Stimulated activated naive CD8-positive, alpha-beta T cell treated with anti-CD3 and anti-CD28 coated beads, Interleukin-15, amount 100 ng/mL, for 72 hours (primary cell): ENCODE results near the gene UCP3.
"Not testable (repeated sequence)": the region's sequence is repeated elsewhere in the genome, so short reads cannot be mapped to it uniquely, and the experiment has no call there.

ENCODE experiments used
- ATAC-seq: fragments of 150-1000 bp; cut with Tn5 transposase; 2 replicates; pipeline ENCODE4 v1.10.0; 2021; ENCODE audit warnings: mild to moderate bottlenecking, moderate library complexity
- DNase-seq, 2 donors: peaks; one replicate each; pipeline ENCODE4 v3.0.0; 2021 to 2022
- H3K27ac Mint-ChIP-seq, 2 donors: one replicate each; pipeline ENCODE4 v1.8.0; 2022; ENCODE audit warnings: mild to moderate bottlenecking in 2 of 2, mixed read lengths in 2 of 2, moderate library complexity in 2 of 2
- H3K27me3 Mint-ChIP-seq: one replicate; pipeline ENCODE4 v1.8.0; 2022; ENCODE audit warnings: mixed read lengths
- H3K4me1 Mint-ChIP-seq: one replicate; pipeline ENCODE4 v1.8.0; 2022; ENCODE audit warnings: mild to moderate bottlenecking, mixed read lengths
- H3K4me3 Mint-ChIP-seq, 2 donors: one replicate each; pipeline ENCODE4 v1.8.0; 2022; ENCODE audit warnings: mild to moderate bottlenecking in 2 of 2, mixed read lengths in 2 of 2, moderate library complexity in 1 of 2
- H3K9me3 Mint-ChIP-seq, 2 donors: one replicate each; pipeline ENCODE4 v1.8.0; 2022; ENCODE audit warnings: mixed read lengths in 2 of 2

UCP3 gene

DNA sequence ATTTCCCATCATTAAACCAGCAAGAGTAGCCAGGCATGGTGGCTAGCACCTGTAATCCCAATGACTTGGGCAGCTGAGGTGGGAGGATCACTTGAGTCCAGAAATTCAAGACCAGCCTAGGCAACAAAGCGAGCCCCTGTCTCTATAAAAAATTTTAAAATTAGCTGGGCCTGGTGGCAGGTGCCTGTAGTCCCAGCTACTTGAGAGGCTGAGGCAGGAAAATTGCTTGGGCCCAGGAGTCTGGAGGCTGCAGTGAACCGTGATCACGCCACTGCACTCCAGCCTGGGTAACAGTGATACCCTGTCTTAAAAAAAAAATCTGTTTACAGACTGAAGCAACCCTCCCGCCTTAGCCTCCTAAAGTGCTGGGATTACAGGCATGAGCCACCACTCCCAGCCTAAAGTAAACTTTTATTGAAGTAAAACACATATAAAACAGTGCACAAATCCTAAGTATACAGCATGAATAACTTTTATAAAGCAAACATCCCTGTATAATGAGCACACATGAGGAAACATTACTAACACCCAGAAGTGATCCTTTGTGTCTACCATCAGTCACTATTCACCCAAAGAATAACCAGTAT, 12.6 kb downstream of the UCP3 start:
- Mint-ChIP-seq H3K27ac (peak overlapping the region; percentile 97 to 100), H3K27me3 (no peaks in the 10 kb centered on the region), H3K4me3 (peak overlapping the region; percentile 73 to 90), H3K9me3 (no peaks in the 10 kb centered on the region), H3K4me1 (peaks cover 93% of the 10 kb centered on the region)
- ATAC-seq (peak; percentile 11), DNase-seq (no peak)

DNA sequence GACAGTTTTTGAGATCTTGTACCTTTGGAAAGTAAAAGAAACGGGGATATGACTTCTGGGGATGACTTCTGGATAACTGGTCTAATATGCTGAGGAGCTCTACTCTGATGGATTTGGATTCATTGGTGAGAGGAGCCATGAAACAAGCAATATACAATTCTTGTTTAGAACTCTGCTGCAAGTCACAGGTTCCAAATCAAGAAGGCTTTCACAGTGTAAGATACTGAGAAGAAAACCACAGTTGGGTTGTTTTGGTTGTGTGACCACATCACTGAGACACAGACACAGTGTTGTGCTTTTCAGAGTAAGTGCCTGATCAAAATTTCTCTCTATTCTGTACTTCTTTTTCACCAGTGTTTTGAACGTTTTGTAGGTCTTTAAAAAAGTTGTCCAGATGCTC, 13.2 kb downstream of the UCP3 start:
- no peaks in the 10 kb centered on the region for H3K9me3 Mint-ChIP-seq
- H3K4me3 Mint-ChIP-seq = peak overlapping the region; percentile 73 to 90
- peaks cover 93% of the 10 kb centered on the region for H3K4me1 Mint-ChIP-seq
- H3K27me3 Mint-ChIP-seq = no peaks in the 10 kb centered on the region
- peak; percentile 88 for ATAC-seq
- peak overlapping the region; percentile 97 to 100 for H3K27ac Mint-ChIP-seq
- DNase-seq = peak in 1 of 2 donors; percentile 47

DNA sequence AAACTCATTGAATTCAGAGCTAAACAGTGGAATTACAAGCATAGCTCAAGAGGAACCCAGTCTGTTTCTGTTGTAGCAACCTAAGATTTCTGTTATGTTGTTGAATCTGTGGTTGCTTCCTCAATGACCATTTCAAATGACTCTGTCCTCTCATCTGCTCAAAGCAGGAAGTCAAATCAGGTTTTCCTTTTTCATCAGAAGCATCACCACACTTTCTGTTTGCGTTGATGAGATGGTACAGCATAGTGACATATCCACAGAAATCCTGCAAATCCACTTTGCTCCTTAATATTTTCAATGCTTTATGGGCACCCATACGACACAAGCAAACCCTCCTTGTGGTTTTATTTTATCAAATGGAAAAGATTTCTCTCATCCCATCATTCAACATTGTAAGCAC, 13.6 kb downstream of the UCP3 start:
- Mint-ChIP-seq H3K9me3 (no peaks in the 10 kb centered on the region), H3K4me1 (peaks cover 90% of the 10 kb centered on the region), H3K27ac (peak overlapping the region; percentile 97 to 100), H3K4me3 (peak overlapping the region; percentile 73 to 90), H3K27me3 (no peaks in the 10 kb centered on the region)
- ATAC-seq (peak; percentile 89), DNase-seq (no peak)

DNA sequence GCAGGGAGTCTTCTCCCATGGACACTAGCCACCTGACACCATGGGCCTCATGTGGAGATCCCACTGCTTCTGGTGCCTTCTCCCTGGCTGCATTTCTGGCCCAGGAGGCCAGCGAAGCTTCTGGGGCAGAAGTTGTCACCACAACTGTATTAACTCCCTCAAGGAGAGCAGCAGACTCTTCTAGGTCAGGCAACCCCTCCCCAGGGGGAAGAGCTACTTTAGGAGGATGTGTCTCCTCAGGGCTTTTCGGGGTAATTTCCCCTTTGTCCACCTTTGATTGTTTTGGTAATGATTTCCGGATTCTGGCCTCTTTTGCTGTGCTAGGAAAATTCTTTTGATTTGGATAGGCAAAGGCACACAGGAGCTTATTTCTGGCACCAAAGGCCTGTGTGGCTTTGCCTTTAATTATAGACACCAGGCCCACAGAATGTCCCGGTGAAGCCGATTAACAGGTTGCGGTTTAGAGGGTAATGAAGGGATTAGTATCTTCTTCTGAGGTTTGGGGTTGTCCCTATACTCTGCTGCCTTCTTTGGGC, 17.3 kb downstream of the UCP3 start:
- DNase-seq (no peak), ATAC-seq (no peak)
- Mint-ChIP-seq H3K27me3 (no peaks in the 10 kb centered on the region), H3K4me3 (no peak overlapping the region), H3K4me1 (peaks cover 54% of the 10 kb centered on the region), H3K27ac (peak overlapping the region in 1 of 2 donors; percentile 6), H3K9me3 (no peaks in the 10 kb centered on the region)

DNA sequence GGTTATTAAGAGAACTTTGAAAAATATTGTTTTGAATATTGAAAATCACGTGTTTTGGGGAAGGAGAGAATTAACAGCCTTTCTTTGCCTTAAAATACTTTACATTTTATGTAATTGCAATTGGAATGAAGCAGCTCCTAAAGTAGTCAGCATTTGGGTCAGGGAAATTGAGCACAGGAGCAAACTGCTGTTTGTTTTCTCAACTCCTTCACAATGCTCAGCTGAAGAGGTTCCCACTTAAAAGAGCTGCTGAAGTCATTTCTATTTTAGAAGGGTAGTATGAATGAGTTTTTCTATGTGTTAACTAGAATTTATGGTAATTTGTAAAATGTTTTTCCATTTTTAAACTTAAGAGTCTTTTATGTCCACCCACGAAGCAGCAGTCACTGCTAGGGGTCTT, 18.2 kb downstream of the UCP3 start:
- H3K4me1 Mint-ChIP-seq = peaks cover 50% of the 10 kb centered on the region

DNA sequence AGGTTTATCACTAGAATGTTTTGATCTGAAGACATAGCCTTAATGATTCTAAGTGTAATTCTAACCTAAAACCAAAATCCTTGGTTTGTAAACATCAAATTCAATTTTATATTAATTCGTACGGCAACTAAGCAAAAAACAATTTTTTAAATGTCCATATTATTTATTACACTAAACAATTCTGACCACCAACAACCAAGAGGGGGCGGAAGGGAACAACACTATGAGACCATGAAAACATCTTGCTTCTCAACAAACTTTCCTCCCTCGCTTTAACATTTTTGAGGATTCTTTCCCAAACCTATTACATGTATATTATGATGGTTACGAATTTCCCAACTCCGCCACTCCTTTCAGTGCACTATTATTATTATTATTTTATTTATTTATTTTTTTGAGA, 19.7 kb downstream of the UCP3 start:
- no peak overlapping the region for H3K4me3 Mint-ChIP-seq
- DNase-seq (no peak), ATAC-seq (no peak)
- H3K9me3 Mint-ChIP-seq = no peaks in the 10 kb centered on the region
- H3K27me3 Mint-ChIP-seq = no peaks in the 10 kb centered on the region
- H3K27ac Mint-ChIP-seq = no peak overlapping the region
- H3K4me1 Mint-ChIP-seq = peaks cover 52% of the 10 kb centered on the region

More for the DNA sequence above, 18.2 kb downstream of the UCP3 start:
- Mint-ChIP-seq H3K27ac (peak overlapping the region in 1 of 2 donors; percentile 19), H3K27me3 (no peaks in the 10 kb centered on the region), H3K9me3 (no peaks in the 10 kb centered on the region), H3K4me3 (no peak overlapping the region)
- ATAC-seq (no peak), DNase-seq (no peak)

DNA sequence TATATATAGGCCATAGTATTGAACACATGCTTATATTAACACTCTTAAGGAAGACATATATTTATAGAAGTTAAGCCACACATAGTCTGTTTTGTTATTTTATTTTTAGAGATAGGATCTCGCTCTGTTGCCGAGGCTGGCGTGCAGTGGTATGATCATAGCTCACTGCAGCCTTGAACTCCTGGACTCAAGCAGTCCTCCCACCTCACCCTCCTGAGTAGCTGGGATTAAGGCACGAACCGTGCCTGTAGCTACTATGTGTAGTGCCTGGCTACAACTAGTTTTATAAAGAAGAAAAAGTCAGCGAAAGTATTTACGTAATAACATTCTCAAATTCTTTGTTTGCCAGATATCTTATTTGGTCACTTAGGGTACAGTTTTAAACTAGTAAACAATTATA, 20.7 kb downstream of the UCP3 start:
- no peak overlapping the region for H3K27ac Mint-ChIP-seq
- ATAC-seq = no peak
- no peak for DNase-seq
- H3K27me3 Mint-ChIP-seq = no peaks in the 10 kb centered on the region
- no peak overlapping the region for H3K4me3 Mint-ChIP-seq
- H3K4me1 Mint-ChIP-seq = peaks cover 53% of the 10 kb centered on the region
- no peaks in the 10 kb centered on the region for H3K9me3 Mint-ChIP-seq

DNA sequence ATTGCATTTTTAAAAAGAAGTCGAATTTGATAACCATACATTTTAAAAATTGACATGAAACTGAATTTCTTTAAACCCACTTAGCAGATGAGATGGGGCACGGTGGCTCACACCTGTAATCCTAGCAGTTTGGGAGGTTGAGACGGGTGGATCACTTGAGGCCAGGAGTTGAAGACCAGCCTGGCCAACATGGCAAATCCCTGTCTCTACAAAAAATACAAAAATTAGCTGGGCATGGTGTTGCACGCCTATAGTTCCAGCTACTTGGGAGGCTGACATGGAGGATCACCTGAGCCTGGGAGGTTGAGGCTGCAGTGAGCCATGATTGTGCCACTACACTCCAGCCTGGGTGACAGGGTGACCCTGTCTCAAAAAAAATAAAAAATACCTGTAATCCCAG, 23.2 kb downstream of the UCP3 start:
- not testable (repeated sequence) for H3K27ac Mint-ChIP-seq

DNA sequence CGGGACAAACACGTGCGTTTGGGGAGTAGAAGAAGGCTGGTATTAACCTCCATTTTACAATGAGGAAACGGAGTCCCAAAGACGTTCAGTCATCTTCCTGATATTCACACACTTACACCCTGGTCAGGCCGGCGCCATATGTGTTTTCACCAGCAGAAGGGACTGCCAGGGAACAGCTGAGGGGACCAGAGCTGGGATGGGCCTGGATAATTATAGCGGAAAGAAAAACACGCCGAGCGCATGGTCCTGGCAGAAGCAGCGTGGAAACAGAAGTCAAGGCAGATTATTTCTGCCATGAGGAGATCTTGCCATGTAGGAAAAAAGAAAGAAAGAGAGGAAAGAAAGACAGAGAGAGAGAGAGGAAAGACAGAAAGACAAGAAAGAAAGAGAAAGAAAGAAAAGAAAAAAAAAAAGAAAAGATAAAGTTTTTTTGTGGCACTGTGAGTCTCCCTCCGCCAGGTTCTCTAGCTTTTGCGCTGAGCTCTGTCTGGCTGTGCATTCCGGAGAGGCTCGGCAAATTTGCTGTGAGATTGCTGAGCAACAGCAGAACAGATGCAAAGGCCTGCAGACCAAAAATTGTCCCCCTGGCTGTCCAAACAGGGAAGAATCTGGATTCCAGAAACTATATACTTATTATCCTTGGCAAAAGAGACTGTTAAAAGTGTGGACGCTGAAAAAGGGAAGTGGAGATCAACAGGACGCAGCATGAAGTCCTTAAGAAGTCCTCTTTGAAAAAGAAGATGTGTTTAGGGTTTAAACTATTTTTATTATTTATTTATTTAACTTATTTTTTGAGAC, 24.9 kb downstream of the UCP3 start:
- ATAC-seq = no peak
- no peak for DNase-seq
- no peaks in the 10 kb centered on the region for H3K27me3 Mint-ChIP-seq
- H3K9me3 Mint-ChIP-seq = no peaks in the 10 kb centered on the region
- peak overlapping the region; percentile 97 to 98 for H3K27ac Mint-ChIP-seq
- peak overlapping the region; percentile 95 to 96 for H3K4me3 Mint-ChIP-seq
- H3K4me1 Mint-ChIP-seq = peaks cover 50% of the 10 kb centered on the region

More for the DNA sequence above, 23.2 kb downstream of the UCP3 start:
- not testable (repeated sequence) for ATAC-seq, DNase-seq, H3K27me3 Mint-ChIP-seq, H3K9me3 Mint-ChIP-seq
- Mint-ChIP-seq H3K4me3 (peak overlapping the region; percentile 14), H3K4me1 (peaks cover 34% of the 10 kb centered on the region)

DNA sequence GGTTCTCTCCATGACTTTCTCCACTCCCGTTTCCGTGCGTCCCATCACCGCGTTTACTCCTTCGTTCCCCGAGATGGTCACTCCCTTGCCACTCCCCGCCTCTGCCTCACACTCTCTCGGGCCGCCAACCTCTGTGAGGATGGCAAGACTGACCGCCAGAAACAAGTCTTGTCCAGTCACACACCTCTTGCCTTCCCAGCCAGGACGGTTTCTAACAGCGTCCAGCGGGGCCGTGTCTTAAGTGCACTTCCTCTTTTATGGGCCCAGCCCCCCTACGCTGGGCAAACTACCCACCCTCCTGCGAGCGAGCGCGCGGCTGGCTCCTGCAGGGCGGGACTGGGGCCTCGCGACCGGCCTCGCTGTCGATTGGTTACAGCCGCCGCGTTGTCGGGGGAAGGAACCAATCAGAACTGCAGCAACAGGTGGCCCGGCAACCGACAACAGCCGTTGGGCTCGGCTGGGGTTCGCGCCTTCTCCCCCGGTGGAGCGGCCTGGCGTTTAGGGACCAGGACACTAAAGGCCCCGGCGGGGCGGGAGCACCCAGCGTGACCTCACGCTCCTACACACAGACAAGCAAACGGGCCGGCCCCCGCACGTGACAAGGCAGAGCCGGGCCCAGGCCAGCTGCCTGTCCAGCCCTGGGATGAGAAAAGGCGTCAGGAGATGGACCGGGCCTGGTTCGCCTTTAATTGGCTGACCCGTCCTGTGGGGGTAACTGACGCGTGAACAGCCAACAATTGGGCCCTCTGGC, 25.7 kb downstream of the UCP3 start:
- peak; percentile 88 for ATAC-seq
- Mint-ChIP-seq H3K4me1 (peaks cover 57% of the 10 kb centered on the region), H3K27ac (peak overlapping the region; percentile 97 to 98)

DNA sequence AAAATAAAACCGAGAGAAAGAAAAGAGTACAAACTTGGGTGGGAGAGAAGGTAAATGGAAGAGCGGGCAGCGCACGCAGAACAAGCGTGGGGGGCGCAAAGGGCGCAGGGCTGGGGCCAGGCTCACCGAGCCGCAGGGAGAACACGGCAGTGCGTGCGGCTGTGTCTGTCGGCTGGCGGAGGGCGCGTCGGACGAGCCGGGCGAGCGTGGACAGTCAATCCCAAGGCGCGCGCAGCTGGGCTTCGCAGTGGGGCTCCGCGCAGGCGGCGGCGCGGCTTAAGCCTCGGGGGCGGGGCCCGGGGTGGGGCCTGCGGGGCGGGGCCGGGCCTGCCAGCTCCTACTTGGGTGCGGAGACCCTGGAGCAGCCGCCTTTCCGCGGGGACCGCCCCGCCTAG, 26.3 kb downstream of the UCP3 start, which contains the start of gene UCP2:
TSS of gene UCP2 (minus strand) at position 249 of the 395 bp plus-strand sequence. CDS start 4,465 bp downstream, outside the sequence.
- peaks cover 63% of the 10 kb centered on the region for H3K4me1 Mint-ChIP-seq

More for the DNA sequence above, 25.7 kb downstream of the UCP3 start:
- Mint-ChIP-seq H3K4me3 (peak overlapping the region; percentile 95 to 96), H3K27me3 (no peaks in the 10 kb centered on the region), H3K9me3 (no peaks in the 10 kb centered on the region)
- DNase-seq = peak; percentile 92 to 96

DNA sequence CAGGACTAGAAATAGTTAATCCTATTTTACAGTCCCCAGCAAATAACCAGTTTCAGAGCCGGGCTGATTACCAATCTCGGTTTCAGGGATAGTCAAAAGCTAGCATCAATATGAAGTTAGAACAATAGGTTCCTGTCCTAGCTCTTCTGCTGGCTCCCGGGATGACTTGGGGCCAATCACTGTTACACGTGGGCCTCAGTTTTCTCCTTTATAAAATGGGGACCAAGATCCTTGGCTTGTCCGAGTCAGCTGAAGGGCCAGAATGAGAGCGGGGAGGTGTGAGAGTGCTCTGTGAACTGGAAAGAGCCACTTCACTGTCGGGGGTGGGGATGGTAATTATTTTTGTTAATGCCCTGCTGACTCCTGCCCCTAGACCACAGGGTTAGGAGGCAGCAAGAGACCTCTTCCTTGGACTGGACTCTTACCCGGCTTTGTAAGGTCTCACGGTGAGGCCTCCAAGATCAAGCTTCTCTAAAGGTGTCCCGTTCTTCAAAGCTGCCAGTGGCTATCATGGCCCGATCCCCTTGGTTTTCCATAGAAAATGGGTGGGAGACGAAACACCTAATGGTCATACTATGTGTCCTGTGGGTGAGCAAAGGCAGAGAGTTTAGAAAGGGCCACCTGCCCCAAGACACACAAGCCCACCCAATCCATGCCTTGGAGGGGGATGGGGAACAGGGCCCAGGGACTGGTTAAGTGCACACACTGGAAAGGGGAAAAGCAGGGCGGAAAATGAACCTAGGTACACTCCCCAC, 27.7 kb downstream of the UCP3 start:
- Mint-ChIP-seq H3K9me3 (no peaks in the 10 kb centered on the region), H3K4me3 (peak overlapping the region; percentile 95 to 96), H3K27ac (peak overlapping the region; percentile 98 to 99), H3K4me1 (peaks cover 77% of the 10 kb centered on the region), H3K27me3 (no peaks in the 10 kb centered on the region)
- DNase-seq (no peak), ATAC-seq (no peak)

More for the DNA sequence above, 26.3 kb downstream of the UCP3 start, which contains the start of gene UCP2:
- Mint-ChIP-seq H3K9me3 (no peaks in the 10 kb centered on the region), H3K4me3 (peak within 1 kb of the TSS; percentile 95 to 96), H3K27me3 (no peaks in the 10 kb centered on the region), H3K27ac (peak within 1 kb of the TSS; percentile 98 to 99)
- peak; percentile 80 for ATAC-seq
- peak; percentile 83 to 85 for DNase-seq

DNA sequence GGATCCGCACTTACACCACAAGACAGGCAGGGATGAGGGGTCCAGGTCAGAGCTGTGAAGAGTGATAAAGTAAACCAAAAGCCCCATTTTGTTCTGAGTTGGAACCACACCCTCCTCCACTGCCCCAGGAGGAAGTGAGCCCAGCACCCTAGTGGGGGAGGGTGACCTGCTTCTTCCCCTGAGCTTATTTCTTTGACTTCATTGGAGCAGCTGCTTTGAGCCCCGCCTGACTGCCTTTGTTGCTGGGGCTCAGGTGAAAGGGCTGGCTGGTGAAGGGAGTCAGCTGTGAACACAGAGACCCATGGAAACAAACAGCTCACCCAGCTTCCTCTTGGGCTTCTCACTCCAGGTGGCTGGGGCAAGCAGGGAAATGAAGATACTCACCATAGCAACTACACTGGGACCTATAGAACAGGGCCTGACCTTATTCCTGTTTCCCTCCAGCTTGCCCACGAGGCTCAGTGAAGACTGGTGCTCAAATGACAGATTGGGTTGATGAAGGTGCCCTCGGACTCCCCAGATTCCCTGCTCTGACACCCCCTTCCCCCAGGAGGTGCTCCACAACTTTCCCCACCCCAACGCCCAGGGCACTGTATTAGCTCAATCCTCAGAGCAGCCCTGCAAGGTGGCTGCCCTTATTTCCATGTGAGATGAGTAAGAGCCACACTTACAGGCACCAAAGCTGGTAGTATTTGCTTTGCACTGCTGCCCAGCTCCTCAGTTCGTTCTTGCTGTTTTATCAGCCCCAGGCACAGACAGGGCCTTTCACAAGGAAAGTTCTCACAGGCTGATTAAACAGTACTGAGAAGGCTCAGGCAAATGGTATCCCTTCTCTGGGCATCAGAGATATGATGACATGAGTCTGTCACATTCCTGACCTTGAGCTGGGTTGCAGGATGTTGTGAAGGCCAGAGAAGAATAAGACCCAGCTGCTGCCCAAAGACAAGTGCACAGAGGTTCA, 28.6 kb downstream of the UCP3 start:
- DNase-seq (peak; percentile 52 to 78), ATAC-seq (peak; percentile 63)
- Mint-ChIP-seq H3K9me3 (no peaks in the 10 kb centered on the region), H3K4me3 (peak overlapping the region; percentile 95 to 96), H3K4me1 (peaks cover 78% of the 10 kb centered on the region), H3K27me3 (no peaks in the 10 kb centered on the region), H3K27ac (peak overlapping the region; percentile 94 to 98)

DNA sequence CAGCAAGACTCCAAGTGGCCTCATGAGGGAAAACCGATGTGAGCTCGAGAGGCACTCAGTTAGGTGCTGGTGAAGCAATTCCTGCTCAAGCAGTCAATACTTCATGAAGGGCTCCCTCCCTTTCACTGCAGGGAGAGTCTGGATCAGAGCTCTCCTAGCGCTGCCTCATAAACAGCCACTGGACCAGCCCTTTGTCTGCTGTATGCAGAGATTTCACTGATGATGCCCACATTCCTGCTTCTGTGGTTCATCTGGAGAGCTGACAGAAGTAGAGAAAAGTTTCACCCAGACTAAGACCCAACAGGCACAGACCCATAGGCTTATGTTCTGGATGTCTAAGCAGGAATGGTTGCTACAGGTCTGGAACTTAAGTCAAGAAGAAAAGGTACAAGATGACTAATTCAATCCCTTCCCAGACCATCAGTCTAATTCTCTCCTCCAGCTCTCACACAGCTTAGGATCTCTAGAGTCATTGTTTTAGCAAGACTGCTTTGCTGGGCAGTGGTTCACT, 30.3 kb downstream of the UCP3 start:
- H3K27me3 Mint-ChIP-seq = no peaks in the 10 kb centered on the region
- no peak for ATAC-seq

More for the DNA sequence above, 30.3 kb downstream of the UCP3 start:
- H3K4me3 Mint-ChIP-seq = peak overlapping the region; percentile 71 to 96
- H3K4me1 Mint-ChIP-seq = peaks cover 78% of the 10 kb centered on the region
- no peak for DNase-seq
- peak overlapping the region in 1 of 2 donors; percentile 93 for H3K27ac Mint-ChIP-seq
- H3K9me3 Mint-ChIP-seq = no peaks in the 10 kb centered on the region
